Endothelial cell of umbilical vein (primary cell): ENCODE data around the gene CCDC97. TPM values are rescaled to one million over a fixed set of nuclear protein-coding genes. Genes with fewer than 3 reads are reported as not detected.

Experiments used
- BruUV-seq: library from RNA; stranded (reverse); fragments of 400-500 nt; replicated peaks from 2 replicates; lab custom pipeline; 2021; lab: Mats Ljungman, UMichigan
- CTCF ChIA-PET: fragments of 300-600, 350-600 bp; sonication (Branson Sonifier 250); formaldehyde crosslinking; loops from one replicate; lab custom pipeline; 2021; ENCODE audit warnings: antibody characterized with exemption, inconsistent platforms; lab: Charles Lee
- POLR2A ChIA-PET: fragments of 300-600, 350-600 bp; sonication (Branson Sonifier 250); formaldehyde crosslinking; loops from one replicate; lab custom pipeline; 2021; ENCODE audit warnings: antibody characterized with exemption, inconsistent platforms; lab: Charles Lee
- DNase-seq: peaks from one replicate; pipeline ENCODE4 v3.0.0-alpha.2; 2011; ENCODE audit warnings: low read depth, low spot score
- FAIRE-seq: peaks from 2 replicates; lab custom pipeline; 2011; peaks lifted over from hg19 to GRCh38; lab: Jason Lieb, UNC
- H2AFZ ChIP-seq: 2 replicates; pipeline ENCODE4 v1.6.0; 2012; ENCODE audit warnings: low read depth, low read length, control low read depth, inconsistent platforms
- H3K27ac ChIP-seq: 2 replicates; pipeline ENCODE4 v1.5.1; 2011; ENCODE audit warnings: low read depth, mild to moderate bottlenecking, control low read depth, low read length, moderate library complexity; ENCODE audit not compliant: insufficient read depth
- H3K27me3 ChIP-seq, 2 experiments: 2 replicates each; pipeline versions ENCODE4 v1.6.0 to v1.6.1; 2011; ENCODE audit warnings: low read length in 2 of 2, mixed read lengths in 1 of 2; ENCODE audit not compliant: control insufficient read depth in 2 of 2, insufficient read depth in 2 of 2
- H3K36me3 ChIP-seq, 2 experiments: 2 replicates in 1 of 2; 3 replicates in 1 of 2; pipeline ENCODE4 v1.5.1; 2011; ENCODE audit warnings: low read length in 2 of 2, mild to moderate bottlenecking in 1 of 2, moderate library complexity in 1 of 2; ENCODE audit not compliant: control insufficient read depth in 2 of 2, insufficient read depth in 2 of 2; ENCODE audit errors: extremely low read depth in 1 of 2
- H3K4me1 ChIP-seq: 3 replicates; pipeline ENCODE4 v1.5.1; 2011; ENCODE audit warnings: mild to moderate bottlenecking, low read length; ENCODE audit not compliant: control insufficient read depth, insufficient read depth; ENCODE audit errors: extremely low read depth
- H3K4me2 ChIP-seq: 2 replicates; pipeline ENCODE4 v1.6.1; 2011; ENCODE audit warnings: low read length, control low read depth, mixed read lengths; ENCODE audit not compliant: insufficient read depth
- H3K4me3 ChIP-seq, 3 experiments: fragments of 200-600 bp in 1 of 3; sonication (generic), shearing (Covaris generic) in 1 of 3; replicated peaks in 1 of 3; 2 replicates each; pipeline ENCODE4 v1.5.1; 2011 to 2016; ENCODE audit warnings: control low read depth in 3 of 3, low read length in 3 of 3, mild to moderate bottlenecking in 2 of 3, inconsistent platforms in 1 of 3, low read depth in 1 of 3, moderate library complexity in 1 of 3; ENCODE audit not compliant: insufficient read depth in 1 of 3
- H3K79me2 ChIP-seq: 2 replicates; pipeline ENCODE4 v1.6.0; 2012; ENCODE audit warnings: low read length, inconsistent platforms; ENCODE audit not compliant: control insufficient read depth, insufficient read depth
- H3K9ac ChIP-seq: replicated peaks from 2 replicates; pipeline ENCODE3; 2011; ENCODE audit warnings: low read length, control low read depth; ENCODE audit not compliant: insufficient read depth; ENCODE audit errors: extremely low read depth
- H3K9me1 ChIP-seq: replicated peaks from 3 replicates; pipeline ENCODE4 v1.6.0; 2011; ENCODE audit warnings: mild to moderate bottlenecking, low read length; ENCODE audit not compliant: control insufficient read depth, insufficient read depth; ENCODE audit errors: extremely low read depth
- H3K9me3 ChIP-seq: replicated peaks from 2 replicates; pipeline ENCODE4 v1.5.1; 2012; ENCODE audit warnings: low read length, inconsistent platforms; ENCODE audit not compliant: control insufficient read depth, insufficient read depth
- H4K20me1 ChIP-seq: replicated peaks from 2 replicates; pipeline ENCODE3; 2011; ENCODE audit warnings: mild to moderate bottlenecking, low read length; ENCODE audit not compliant: control insufficient read depth, insufficient read depth; ENCODE audit errors: extremely low read depth
- CTCF ChIP-seq, 2 donors: IDR thresholded peaks; 1 replicate in 1 of 2; 2 replicates in 1 of 2; pipeline ENCODE4 v1.5.1; 2011; ENCODE audit warnings: low read length in 2 of 2, mild to moderate bottlenecking in 2 of 2, moderate library complexity in 2 of 2, control low read depth in 1 of 2, inconsistent platforms in 1 of 2, low read depth in 1 of 2; ENCODE audit not compliant: insufficient read depth in 1 of 2; ENCODE audit errors: extremely low read depth in 1 of 2
- EZH2 ChIP-seq: IDR thresholded peaks from 2 replicates; pipeline ENCODE4 v1.6.1; 2012; ENCODE audit warnings: borderline replicate concordance, low read depth, mild to moderate bottlenecking, moderate library complexity, low read length, inconsistent platforms; ENCODE audit not compliant: severe bottlenecking
- FOS ChIP-seq: IDR thresholded peaks from 2 replicates; pipeline ENCODE4 v1.6.1; 2011; ENCODE audit warnings: mild to moderate bottlenecking, low read length, moderate library complexity, borderline replicate concordance; ENCODE audit not compliant: insufficient read depth
- GATA2 ChIP-seq: IDR thresholded peaks from 2 replicates; pipeline ENCODE4 v1.7.0; 2011; ENCODE audit warnings: low read depth, mild to moderate bottlenecking, moderate library complexity, mixed read lengths, low read length; ENCODE audit not compliant: insufficient read length, insufficient read depth
- JUN ChIP-seq: IDR thresholded peaks from 2 replicates; pipeline ENCODE4 v1.6.1; 2011; ENCODE audit warnings: borderline replicate concordance, low read depth; ENCODE audit not compliant: insufficient read length, insufficient read depth
- MAX ChIP-seq: IDR thresholded peaks from 2 replicates; pipeline ENCODE4 v1.6.1; 2011; ENCODE audit not compliant: insufficient read depth, insufficient read length
- MYC ChIP-seq: IDR thresholded peaks from one replicate; pipeline ENCODE4 v1.6.1; 2011; ENCODE audit warnings: mild to moderate bottlenecking, low read depth, low read length
- POLR2A ChIP-seq: IDR thresholded peaks from 2 replicates; pipeline ENCODE4 v1.6.1; 2012; ENCODE audit warnings: low read depth, mild to moderate bottlenecking, control low read depth, low read length
- POLR2AphosphoS5 ChIP-seq: IDR thresholded peaks from 2 replicates; pipeline ENCODE4 v1.6.1; 2012; ENCODE audit warnings: low read depth, mild to moderate bottlenecking, control low read depth, low read length, moderate library complexity; ENCODE audit not compliant: insufficient read depth
- dilution Hi-C: fragments of 300-500 bp; cut with MboI; formaldehyde crosslinking; loops from one replicate; pipeline ENCODE4 v1.15.0; 2019; ENCODE audit warnings: low sequenced_read_pairs; ENCODE audit not compliant: extremely low pct_ligation_motif_present
- intact Hi-C: fragments of 100-400 bp; cut with micrococcal nuclease; formaldehyde crosslinking; loops from one replicate; pipeline ENCODE4 v1.10.0; 2022
- polyA plus RNA-seq, 4 experiments: library from polyadenylated mRNA; depleted of rRNA in 3 of 4; stranded (reverse) in 3 of 4; unstranded in 1 of 4; fragments of >200 nt; gene quantifications; 2 replicates each; pipeline versions ENCODE4 v1.2.1 to v1.2.3, GENCODE V29; 2011 to 2012; ENCODE audit warnings: missing spikeins in 1 of 4
- total RNA-seq: library from RNA; stranded (reverse); gene quantifications from 2 replicates; pipeline ENCODE4 v1.2.3, GENCODE V29; 2021

The CCDC97 gene
- total and polyA plus RNA-seq, 2 donors (not counting 3 experiments of a cell fraction or from before 2014, with no cell fraction given), result 20.7 to 27.2 TPM

- peaks cover 0 to 20% of the 10 kb centered on the region in 2 experiments for H3K36me3 ChIP-seq
- FAIRE-seq (peak; percentile 93), DNase-seq (peak; percentile 89)
- CTCF ChIA-PET, result interaction anchor here (0.6 to 3.9 kb wide), 5 partner anchors 27 to 147 kb away, joined by 3 to 40 read pairs (median 4); partner anchors contain the start of gene TGFB1
- H3K9me1 ChIP-seq, result no peaks in the 10 kb centered on the region
- peak overlapping the region; percentile 1 for H3K4me2 ChIP-seq
- H3K9me3 ChIP-seq, result no peaks in the 10 kb centered on the region
- no peak overlapping the region for H2AFZ ChIP-seq
- peaks cover 71% of the 10 kb centered on the region for H3K4me1 ChIP-seq
- H3K27ac ChIP-seq, result peak overlapping the region; percentile 100
- H4K20me1 ChIP-seq, result no peaks in the 10 kb centered on the region
- H3K79me2 ChIP-seq, result peaks cover 9% of the 10 kb centered on the region
- H3K4me3 ChIP-seq, result no peak overlapping the region
- TF ChIP-seq CTCF (IDR thresholded peaks at IDR 0.05; ENCODE audit: extremely low read depth in 1 of 2, insufficient read depth in 1 of 2, low read depth in 1 of 2, low read length in 2 of 2) (no peak), MAX (no peak), EZH2 (no peak), POLR2A (peak; percentile 86), JUN (no peak), POLR2AphosphoS5 (peak; percentile 96), FOS (peak; percentile 71), MYC (peak; percentile 77), GATA2 (no peak)
- POLR2A ChIA-PET, result no interaction called here
- H3K27me3 ChIP-seq, result no peaks in the 10 kb centered on the region
- dilution Hi-C loops (no loop called here), intact Hi-C loops (loop anchor here (1.0 to 5.0 kb wide), 3 partner anchors 103 to 247 kb away; no protein-coding TSS in a partner anchor)
- BruUV-seq, result no TSS peak
- H3K9ac ChIP-seq, result peak overlapping the region; percentile 93
Observed at GRCh38 chr19:41324921-41325639, 15.1 kb downstream of the CCDC97 start.
